Heart left ventricle (tissue), 16 donors: ENCODE measurements around the gene MCM5. TPM values are rescaled to one million over a fixed set of nuclear protein-coding genes. Genes with fewer than 3 reads are reported as not detected.
A peak's percentile ranks its signal among the peaks of the same experiment; 100 is the strongest.

ENCODE experiments used
- ATAC-seq, 4 donors: fragments of 200-7000 bp; cut with Tn5 transposase; one replicate each; pipeline ENCODE4 v1.9.1; 2020 to 2022; ENCODE audit warnings: moderate library complexity in 4 of 4, mild to moderate bottlenecking in 3 of 4, moderate number of reproducible peaks in 1 of 4
- DNase-seq, 5 donors: peaks; one replicate each; pipeline ENCODE4 v3.0.0-alpha.2; 2020
- H3K27ac ChIP-seq, 12 donors: fragments of 200-600 bp; sonication (generic) in 4 of 12; one replicate each; pipeline versions ENCODE4 v1.5.0 to v1.8.0; 2016 to 2022; ENCODE audit warnings: mild to moderate bottlenecking in 2 of 12
- H3K27me3 ChIP-seq, 9 donors: fragments of 200-600 bp; sonication (generic) in 2 of 9; one replicate each; pipeline versions ENCODE4 v1.5.1 to v1.8.0; 2016 to 2022; ENCODE audit warnings: mild to moderate bottlenecking in 3 of 9
- H3K36me3 ChIP-seq, 9 donors: fragments of 200-600 bp; sonication (generic) in 2 of 9; one replicate each; pipeline versions ENCODE4 v1.5.0 to v1.8.0; 2018 to 2022; ENCODE audit warnings: mild to moderate bottlenecking in 2 of 9
- H3K4me1 ChIP-seq, 12 donors: fragments of 200-600 bp; sonication (generic) in 4 of 12; one replicate each; pipeline versions ENCODE4 v1.5.0 to v1.8.0; 2016 to 2022; ENCODE audit warnings: mild to moderate bottlenecking in 3 of 12
- H3K4me3 ChIP-seq, 12 donors: fragments of 200-600 bp; sonication (generic) in 4 of 12; one replicate each; pipeline versions ENCODE4 v1.5.0 to v1.8.0; 2017 to 2022; ENCODE audit warnings: mild to moderate bottlenecking in 9 of 12, moderate library complexity in 4 of 12
- H3K9me3 ChIP-seq, 12 donors: fragments of 200-600 bp; sonication (generic) in 4 of 12; one replicate each; pipeline versions ENCODE4 v1.5.0 to v1.8.0; 2016 to 2022; ENCODE audit warnings: mild to moderate bottlenecking in 1 of 12
- CTCF ChIP-seq, 12 donors: fragments of 200-600 bp; sonication (generic) in 4 of 12; IDR thresholded peaks; one replicate each; pipeline versions ENCODE4 v1.5.0 to v1.8.0; 2018 to 2022; ENCODE audit warnings: antibody characterized with exemption in 12 of 12, mild to moderate bottlenecking in 5 of 12
- POLR2A ChIP-seq, 2 donors: fragments of 450-650 bp; IDR thresholded peaks; one replicate each; pipeline ENCODE4 v1.6.1; 2017; ENCODE audit warnings: antibody characterized with exemption in 2 of 2, mild to moderate bottlenecking in 2 of 2, moderate library complexity in 2 of 2
- WGBS, 4 donors: extraction: QIAGEN DNeasy Blood & Tissue Kit in 2 of 4; methylation state at CpG; one replicate each; pipeline versions ENCODE4 v1.1.5 to v1.1.7; 2013 to 2018; 5-methylcytosine and 5-hydroxymethylcytosine counted together
- intact Hi-C, 10 donors: fragments of 100-400 bp; cut with DNase I; formaldehyde crosslinking; loops; one replicate each; pipeline versions ENCODE4 v1.11.1 to v1.14.2; 2022
- polyA plus RNA-seq, 2 donors: library from polyadenylated mRNA; stranded (reverse); fragments of 200-250 nt; gene quantifications; one replicate each; pipeline ENCODE4 v1.2.3, GENCODE V29; 2013
- total RNA-seq, 9 donors: library from RNA; depleted of rRNA in 2 of 9; stranded (reverse); fragments of >200 nt in 2 of 9; fragmentation: NEBNext Ultra II Directional in 3 of 9; extraction: Animal tissue kit (Norgen Biotek cat#: 25700) in 3 of 9; gene quantifications; one replicate each; pipeline versions ENCODE4 v1.1.0 to v1.2.4, GENCODE V29; 2016 to 2023
- donor health status: ischemic (EF 13 %, LVEDD 7.1; RV severe dilation, severe dysfunction).
- donor health status: healthy with polysubstance abuse.
- donor health status: DM: no; HTN: yes; CAD: no.
- donor health status: DM: no; HTN: no; CAD: no.
- donor health status: ischemic (EF 25% LVEDD 6.9; RV normal size, moderate dysfunction).
- donor health status: ischemic (EF 25% LVEDD 5.7; RV mildly dilated, moderate dysfunction).
- donor health status: healthy.
- donor health status: DM: yes; HTN: yes; CAD: no.
- donor health status: ischemic (EF 35%, LVEDD 5.7; RV mildly dilated, moderate dysfunction).
- donor health status: nonischemic (EF 11% LVEDD 7.7; RV severe dilation, severe dysfunction).
- donor health status: DM: yes; HTN: yes; CAD: no.
- donor health status: PGD.
- donor health status: ischemic (EF 29% LVEDD 5.4; RV normal size, mild dysfunction).
- donor health status: nonischemic (EF 23%, LVEDD 6.1; RV moderate dilation, normal function).

The MCM5 gene
- total and polyA plus RNA-seq, 11 donors = 5.9 to 30.2 (median 12.3) TPM

DNA sequence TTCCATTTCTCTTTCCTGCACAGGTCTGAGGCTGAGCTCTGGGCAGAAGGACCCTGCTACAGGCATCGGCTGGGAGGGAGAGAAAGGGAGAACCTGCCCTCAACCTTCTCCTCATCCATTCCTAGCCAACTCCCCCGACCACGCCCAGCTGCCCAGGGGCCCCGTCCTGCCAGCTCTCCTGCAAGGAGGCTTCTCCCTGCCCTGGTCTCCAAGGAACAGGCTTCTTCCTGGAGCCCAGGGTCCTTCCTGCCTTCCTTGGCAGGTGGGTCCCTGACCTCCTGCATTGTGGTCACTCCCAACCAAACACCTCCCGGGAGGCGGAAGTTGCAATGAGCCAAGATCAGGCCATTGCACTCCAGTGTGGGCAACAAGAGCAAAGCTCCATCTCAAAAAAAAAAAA, 31.6 kb upstream of the MCM5 start:
- Histone ChIP-seq H3K27ac (no peak overlapping the region), H3K36me3 (no peaks in the 10 kb centered on the region), H3K4me3 (no peak overlapping the region), H3K27me3 (no peaks in the 10 kb centered on the region), H3K4me1 (peaks cover 0 to 61% (median 11%) of the 10 kb centered on the region in 12 donors), H3K9me3 (no peaks in the 10 kb centered on the region)
- TF ChIP-seq POLR2A (IDR thresholded peaks at IDR 0.05) (no peak), CTCF (IDR thresholded peaks at IDR 0.05) (no peak)
- no peak for ATAC-seq
- WGBS, 4 donors = 75 to 80% (median 78%) methylated on average over 6 of the region's 6 CpGs
- DNase-seq = no peak
- intact Hi-C loops = no loop called here

GRCh38 chr22:35369996-35370395, 29.9 kb upstream of the MCM5 start:
- no peaks in the 10 kb centered on the region for H3K9me3 ChIP-seq
- no peaks in the 10 kb centered on the region for H3K36me3 ChIP-seq
- peak in 1 of 5 donors; percentile 4 for DNase-seq
- no peak for TF ChIP-seq CTCF (IDR thresholded peaks at IDR 0.05)
- TF ChIP-seq POLR2A (IDR thresholded peaks at IDR 0.05) = no peak
- 74 to 82% (median 81%) methylated on average over 1 to 2 of the region's 2 CpGs for WGBS, 4 donors
- ATAC-seq = no peak
- intact Hi-C loops = no loop called here
- H3K4me3 ChIP-seq = no peak overlapping the region
- peaks cover 0 to 51% (median 11%) of the 10 kb centered on the region in 12 donors for H3K4me1 ChIP-seq
- no peak overlapping the region for H3K27ac ChIP-seq
- H3K27me3 ChIP-seq = no peaks in the 10 kb centered on the region

GRCh38 chr22:35373781-35374180, 26.2 kb upstream of the MCM5 start:
- 84 to 92% (median 89%) methylated on average over 6 of the region's 6 CpGs for WGBS, 4 donors
- intact Hi-C loops = no loop called here
- Histone ChIP-seq H3K36me3 (no peaks in the 10 kb centered on the region), H3K4me3 (no peak overlapping the region), H3K4me1 (peaks cover 0 to 69% (median 23%) of the 10 kb centered on the region in 12 donors), H3K9me3 (no peaks in the 10 kb centered on the region), H3K27ac (no peak overlapping the region), H3K27me3 (no peaks in the 10 kb centered on the region)
- DNase-seq (no peak), ATAC-seq (no peak)
- TF ChIP-seq CTCF (IDR thresholded peaks at IDR 0.05) (no peak), POLR2A (IDR thresholded peaks at IDR 0.05) (no peak)

DNA sequence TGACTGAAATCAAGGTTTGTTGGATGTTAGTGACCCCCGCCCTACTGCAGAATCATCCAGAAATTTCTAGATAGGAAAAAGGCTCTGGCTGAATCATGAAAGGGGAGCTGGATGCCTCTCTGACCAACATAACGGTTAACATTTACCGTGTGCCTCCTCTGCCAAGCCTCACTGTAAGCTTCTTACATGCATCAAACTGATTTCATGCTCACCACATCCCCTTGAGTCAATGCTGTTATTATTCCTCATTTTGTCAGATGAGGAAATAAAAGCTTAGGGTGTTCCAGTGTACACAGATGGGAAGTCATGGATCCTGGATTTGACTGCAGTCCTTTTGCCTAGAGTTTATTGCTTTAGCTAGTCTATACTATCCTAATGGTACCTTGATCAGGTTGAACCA, 24.9 kb upstream of the MCM5 start:
- intact Hi-C loops = no loop called here
- 85 to 88% (median 88%) methylated on average over 3 of the region's 3 CpGs for WGBS, 4 donors
- DNase-seq = no peak
- no peak for ATAC-seq
- no peak for TF ChIP-seq POLR2A (IDR thresholded peaks at IDR 0.05)
- no peak for TF ChIP-seq CTCF (IDR thresholded peaks at IDR 0.05)
- Histone ChIP-seq H3K4me1 (peaks cover 0 to 73% (median 18%) of the 10 kb centered on the region in 12 donors), H3K36me3 (no peaks in the 10 kb centered on the region), H3K27ac (peak overlapping the region in 1 of 12 donors; percentile 74), H3K9me3 (no peaks in the 10 kb centered on the region), H3K4me3 (no peak overlapping the region), H3K27me3 (no peaks in the 10 kb centered on the region)
